HG02588 (cell line): ENCODE data around the gene UTP11.
A peak's percentile ranks its signal among the peaks of the same experiment; 100 is the strongest.
"Not testable (repeated sequence)": the region's sequence is repeated elsewhere in the genome, so short reads cannot be mapped to it uniquely, and the experiment has no call there.

Experiments used
- ATAC-seq: cut with Tn5 transposase; IDR thresholded peaks from one replicate; pipeline ENCODE4 v1.9.1; 2021; ENCODE audit warnings: mild to moderate bottlenecking, moderate library complexity; ENCODE audit not compliant: unreplicated experiment

UTP11 gene

GRCh38 chr1:38012363-38013226 is at the start of gene UTP11:
UTP11 (plus strand) TSS chr1:38012734; CDS start chr1:38012803, 69 bp downstream.
- peak; percentile 95 for ATAC-seq

GRCh38 chr1:37964106-37964505 is 48.4 kb upstream of the UTP11 start:
- not testable (repeated sequence) for ATAC-seq

- no peak for ATAC-seq
These were observed 47.2 kb upstream of the UTP11 start for GRCh38 chr1:37965301-37965700.

GRCh38 chr1:37973684-37974083 is 38.9 kb upstream of the UTP11 start:
- ATAC-seq = not testable (repeated sequence)

GRCh38 chr1:37974567-37974966 is 38.0 kb upstream of the UTP11 start:
- ATAC-seq = no peak

- ATAC-seq = not testable (repeated sequence)
These were observed 37.5 kb upstream of the UTP11 start for GRCh38 chr1:37975083-37975482.

GRCh38 chr1:37978541-37978940 is 34.0 kb upstream of the UTP11 start:
- no peak for ATAC-seq

- no peak for ATAC-seq
These were observed 29.0 kb upstream of the UTP11 start for GRCh38 chr1:37983546-37983945.

GRCh38 chr1:37987679-37988078 is 24.9 kb upstream of the UTP11 start:
- no peak for ATAC-seq

GRCh38 chr1:37989361-37989930 is 23.1 kb upstream of the UTP11 start:
- peak; percentile 18 for ATAC-seq

- ATAC-seq = no peak
These were observed 17.5 kb upstream of the UTP11 start for GRCh38 chr1:37994886-37995566.

GRCh38 chr1:37995751-37996345 is 16.7 kb upstream of the UTP11 start:
- no peak for ATAC-seq

GRCh38 chr1:37997256-37998088 is 15.1 kb upstream of the UTP11 start:
- no peak for ATAC-seq

- no peak for ATAC-seq
These were observed 14.3 kb upstream of the UTP11 start for GRCh38 chr1:37998089-37998808.

- ATAC-seq = no peak
These were observed 13.6 kb upstream of the UTP11 start for GRCh38 chr1:37998913-37999429.

GRCh38 chr1:37999430-38000232 is 12.9 kb upstream of the UTP11 start:
- ATAC-seq = no peak

GRCh38 chr1:38000233-38000528 is 12.4 kb upstream of the UTP11 start:
- ATAC-seq = no peak

GRCh38 chr1:38000529-38001455 is 11.7 kb upstream of the UTP11 start:
- ATAC-seq = no peak
